PFSK-1 (cell line): ENCODE measurements around the gene CLUH.

ENCODE experiments used
- POLR2AphosphoS5 ChIP-seq: IDR thresholded peaks from 2 replicates; pipeline ENCODE4 v1.6.1; 2012; ENCODE audit warnings: low read depth, mild to moderate bottlenecking, control low read depth, low read length, moderate library complexity
- TAF1 ChIP-seq: IDR thresholded peaks from 2 replicates; pipeline ENCODE4 v1.6.1; 2012; ENCODE audit warnings: low read length, control low read depth, borderline replicate concordance; ENCODE audit not compliant: insufficient read depth
- TF ChIP-seq, protein P1 (sequence below), 2 experiments: IDR thresholded peaks; 2 replicates each; pipeline versions ENCODE4 v1.6.1 to v1.8.0; 2011 to 2012; ENCODE audit warnings: low read depth in 2 of 2, low read length in 2 of 2, control low read depth in 1 of 2, inconsistent platforms in 1 of 2, mild to moderate bottlenecking in 1 of 2, moderate library complexity in 1 of 2; ENCODE audit not compliant: insufficient read depth in 1 of 2

DNA sequence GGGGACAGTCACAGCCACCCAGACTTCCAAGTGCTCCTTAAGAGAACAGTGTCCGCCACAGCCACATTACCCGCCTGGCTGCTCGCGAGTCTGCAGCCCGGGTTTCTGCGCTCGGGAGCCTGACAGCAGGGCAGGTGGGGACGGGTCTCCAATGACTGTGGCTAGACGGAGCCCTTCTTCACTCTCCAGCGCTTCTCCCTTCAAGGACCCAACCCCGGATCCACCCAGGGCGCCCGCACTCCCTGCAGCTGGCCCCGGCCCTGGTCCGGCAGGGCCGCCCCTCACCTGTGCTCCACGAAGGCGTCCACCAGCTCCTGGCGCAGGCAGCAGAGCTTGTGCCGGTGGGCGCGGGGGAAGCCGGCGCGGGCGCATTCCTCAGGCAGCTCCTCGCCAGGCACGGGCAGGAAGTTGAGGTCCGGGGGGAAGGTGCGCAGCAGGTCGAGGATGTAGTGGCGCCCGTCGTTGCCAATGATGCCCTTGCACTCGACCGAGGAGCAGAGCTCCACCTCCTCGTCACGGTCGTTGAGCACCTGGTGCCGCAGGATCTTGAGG is 13.9 kb downstream of the CLUH start:
- no peak for TF ChIP-seq POLR2AphosphoS5
- TF ChIP-seq TAF1 = no peak
- TF ChIP-seq, protein P1, sequence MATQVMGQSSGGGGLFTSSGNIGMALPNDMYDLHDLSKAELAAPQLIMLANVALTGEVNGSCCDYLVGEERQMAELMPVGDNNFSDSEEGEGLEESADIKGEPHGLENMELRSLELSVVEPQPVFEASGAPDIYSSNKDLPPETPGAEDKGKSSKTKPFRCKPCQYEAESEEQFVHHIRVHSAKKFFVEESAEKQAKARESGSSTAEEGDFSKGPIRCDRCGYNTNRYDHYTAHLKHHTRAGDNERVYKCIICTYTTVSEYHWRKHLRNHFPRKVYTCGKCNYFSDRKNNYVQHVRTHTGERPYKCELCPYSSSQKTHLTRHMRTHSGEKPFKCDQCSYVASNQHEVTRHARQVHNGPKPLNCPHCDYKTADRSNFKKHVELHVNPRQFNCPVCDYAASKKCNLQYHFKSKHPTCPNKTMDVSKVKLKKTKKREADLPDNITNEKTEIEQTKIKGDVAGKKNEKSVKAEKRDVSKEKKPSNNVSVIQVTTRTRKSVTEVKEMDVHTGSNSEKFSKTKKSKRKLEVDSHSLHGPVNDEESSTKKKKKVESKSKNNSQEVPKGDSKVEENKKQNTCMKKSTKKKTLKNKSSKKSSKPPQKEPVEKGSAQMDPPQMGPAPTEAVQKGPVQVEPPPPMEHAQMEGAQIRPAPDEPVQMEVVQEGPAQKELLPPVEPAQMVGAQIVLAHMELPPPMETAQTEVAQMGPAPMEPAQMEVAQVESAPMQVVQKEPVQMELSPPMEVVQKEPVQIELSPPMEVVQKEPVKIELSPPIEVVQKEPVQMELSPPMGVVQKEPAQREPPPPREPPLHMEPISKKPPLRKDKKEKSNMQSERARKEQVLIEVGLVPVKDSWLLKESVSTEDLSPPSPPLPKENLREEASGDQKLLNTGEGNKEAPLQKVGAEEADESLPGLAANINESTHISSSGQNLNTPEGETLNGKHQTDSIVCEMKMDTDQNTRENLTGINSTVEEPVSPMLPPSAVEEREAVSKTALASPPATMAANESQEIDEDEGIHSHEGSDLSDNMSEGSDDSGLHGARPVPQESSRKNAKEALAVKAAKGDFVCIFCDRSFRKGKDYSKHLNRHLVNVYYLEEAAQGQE (IDR thresholded peaks at IDR 0.05; ENCODE audit: insufficient read depth in 1 of 2, low read depth in 2 of 2, low read length in 2 of 2) = no peak
